OCI-LY1 (cell line): Measurements from ENCODE around the gene CRYGD.

Experiments
- H2AFZ ChIP-seq: fragments of 200-600 bp; sonication (generic), shearing (Covaris generic); 2 replicates; pipeline ENCODE4 v1.6.0; 2014; ENCODE audit warnings: antibody characterized with exemption, mild to moderate bottlenecking, low read length
- H3F3A ChIP-seq: fragments of 200-600 bp; sonication (generic), shearing (Covaris generic); 2 replicates; pipeline ENCODE4 v1.6.0; 2014; ENCODE audit warnings: mild to moderate bottlenecking, antibody characterized with exemption, low read length, moderate library complexity; ENCODE audit not compliant: insufficient read depth
- H3K27ac ChIP-seq: fragments of 200-600 bp; sonication (generic); 2 replicates; pipeline ENCODE4 v1.5.1; 2014; ENCODE audit warnings: low read length, mixed run types, mild to moderate bottlenecking, low read depth; ENCODE audit not compliant: poor library complexity, severe bottlenecking
- H3K27me3 ChIP-seq: fragments of 200-600 bp; sonication (generic); 2 replicates; pipeline ENCODE4 v1.6.0; 2014; ENCODE audit warnings: antibody characterized with exemption, mild to moderate bottlenecking, low read length, moderate library complexity; ENCODE audit not compliant: insufficient read depth
- H3K36me3 ChIP-seq: fragments of 200-600 bp; sonication (generic); 2 replicates; pipeline ENCODE4 v1.6.1; 2014; ENCODE audit warnings: mild to moderate bottlenecking, antibody characterized with exemption, low read length, moderate library complexity, mixed read lengths; ENCODE audit not compliant: insufficient read depth
- H3K4me1 ChIP-seq: fragments of 200-600 bp; sonication (generic); 2 replicates; pipeline ENCODE4 v1.5.1; 2014; ENCODE audit warnings: mild to moderate bottlenecking, low read length, moderate library complexity; ENCODE audit not compliant: insufficient read depth, severe bottlenecking
- H3K4me2 ChIP-seq: fragments of 200-600 bp; sonication (generic), shearing (Covaris generic); 2 replicates; pipeline ENCODE4 v1.6.1; 2014; ENCODE audit warnings: low read length
- H3K4me3 ChIP-seq: fragments of 200-600 bp; sonication (generic); 2 replicates; pipeline ENCODE4 v1.5.1; 2014; ENCODE audit warnings: low read length, low read depth, mild to moderate bottlenecking, mixed read lengths; ENCODE audit not compliant: poor library complexity, severe bottlenecking
- H3K79me2 ChIP-seq: fragments of 200-600 bp; shearing (Covaris generic); 2 replicates; pipeline ENCODE4 v1.6.1; 2016; ENCODE audit warnings: mixed run types, low read length, mixed read lengths; ENCODE audit not compliant: insufficient read depth
- H3K9ac ChIP-seq: fragments of 200-600 bp; sonication (generic), shearing (Covaris generic); 2 replicates; pipeline ENCODE4 v1.6.1; 2014; ENCODE audit warnings: mild to moderate bottlenecking, low read length, mixed read lengths
- H3K9me2 ChIP-seq: fragments of 200-600 bp; sonication (generic), shearing (Covaris generic); 2 replicates; pipeline ENCODE4 v1.6.1; 2014; ENCODE audit warnings: low read depth, mild to moderate bottlenecking, low read length, mixed read lengths
- H3K9me3 ChIP-seq: fragments of 200-600 bp; shearing (Covaris generic); 2 replicates; pipeline ENCODE4 v1.6.1; 2014; ENCODE audit warnings: low read length, mixed read lengths
- H4K20me1 ChIP-seq: fragments of 200-600 bp; sonication (generic), shearing (Covaris generic); 2 replicates; pipeline ENCODE4 v1.6.0; 2016; ENCODE audit warnings: mild to moderate bottlenecking, low read length; ENCODE audit not compliant: insufficient read depth
- EZH2 ChIP-seq: fragments of 200-600 bp; sonication (generic), shearing (Covaris generic); IDR thresholded peaks from 2 replicates; pipeline ENCODE4 v1.8.0; 2017; ENCODE audit warnings: borderline replicate concordance, mixed run types, mild to moderate bottlenecking, antibody characterized with exemption, low read length, moderate library complexity, mixed read lengths
- TF ChIP-seq, protein P1 (sequence below): fragments of 200-600 bp; sonication (generic), shearing (Covaris generic); IDR thresholded peaks from 2 replicates; pipeline ENCODE4 v1.5.1; 2017; ENCODE audit warnings: mild to moderate bottlenecking, antibody characterized with exemption, low read length, moderate library complexity, mixed read lengths

The CRYGD gene

DNA sequence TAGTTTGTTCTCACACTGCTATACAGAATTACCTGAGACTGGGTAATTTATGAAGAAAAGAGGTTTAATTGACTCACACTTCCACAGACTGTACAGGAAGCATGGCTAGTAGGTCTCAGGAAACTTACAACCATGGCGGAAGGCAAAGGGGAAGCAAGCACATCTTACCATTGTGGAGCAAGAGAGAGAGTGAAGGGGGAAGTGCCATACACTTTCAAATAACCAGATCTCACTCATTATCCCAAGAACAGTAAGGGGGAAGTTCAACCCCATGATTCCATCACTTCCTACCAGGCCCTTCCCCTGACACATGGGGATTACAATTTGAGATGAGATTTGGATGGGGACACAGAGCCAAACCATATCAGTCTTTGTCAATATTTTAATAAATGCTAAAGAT is 26.6 kb upstream of the CRYGD start:
- no peak for TF ChIP-seq EZH2
- TF ChIP-seq, protein P1, sequence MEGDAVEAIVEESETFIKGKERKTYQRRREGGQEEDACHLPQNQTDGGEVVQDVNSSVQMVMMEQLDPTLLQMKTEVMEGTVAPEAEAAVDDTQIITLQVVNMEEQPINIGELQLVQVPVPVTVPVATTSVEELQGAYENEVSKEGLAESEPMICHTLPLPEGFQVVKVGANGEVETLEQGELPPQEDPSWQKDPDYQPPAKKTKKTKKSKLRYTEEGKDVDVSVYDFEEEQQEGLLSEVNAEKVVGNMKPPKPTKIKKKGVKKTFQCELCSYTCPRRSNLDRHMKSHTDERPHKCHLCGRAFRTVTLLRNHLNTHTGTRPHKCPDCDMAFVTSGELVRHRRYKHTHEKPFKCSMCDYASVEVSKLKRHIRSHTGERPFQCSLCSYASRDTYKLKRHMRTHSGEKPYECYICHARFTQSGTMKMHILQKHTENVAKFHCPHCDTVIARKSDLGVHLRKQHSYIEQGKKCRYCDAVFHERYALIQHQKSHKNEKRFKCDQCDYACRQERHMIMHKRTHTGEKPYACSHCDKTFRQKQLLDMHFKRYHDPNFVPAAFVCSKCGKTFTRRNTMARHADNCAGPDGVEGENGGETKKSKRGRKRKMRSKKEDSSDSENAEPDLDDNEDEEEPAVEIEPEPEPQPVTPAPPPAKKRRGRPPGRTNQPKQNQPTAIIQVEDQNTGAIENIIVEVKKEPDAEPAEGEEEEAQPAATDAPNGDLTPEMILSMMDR = no peak

DNA sequence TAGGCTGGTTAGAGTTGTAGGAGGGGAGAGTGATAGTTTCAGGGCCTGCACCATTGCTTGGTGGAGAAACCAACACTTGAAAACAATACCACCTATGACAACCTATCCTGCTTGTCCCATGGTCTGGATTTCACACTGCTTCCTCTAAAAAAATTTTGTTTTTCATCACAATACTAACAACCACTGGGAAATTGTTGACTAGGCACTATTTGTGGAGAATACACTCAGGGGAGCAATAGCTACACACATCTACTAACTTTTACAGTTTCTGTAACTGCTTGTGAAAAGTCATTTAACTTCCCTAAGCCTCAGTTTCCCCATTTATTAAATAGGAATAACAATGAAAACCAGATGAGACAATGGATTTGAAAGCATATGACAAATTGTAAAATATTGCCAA is 25.8 kb upstream of the CRYGD start:
- H3F3A ChIP-seq = no peaks in the 10 kb centered on the region
- H3K27ac ChIP-seq = no peak overlapping the region
- H3K36me3 ChIP-seq = no peaks in the 10 kb centered on the region
- H3K9me3 ChIP-seq = no peaks in the 10 kb centered on the region
- TF ChIP-seq, protein P1 = no peak
- no peak for TF ChIP-seq EZH2
- no peak overlapping the region for H3K4me2 ChIP-seq
- no peaks in the 10 kb centered on the region for H3K79me2 ChIP-seq
- H3K4me1 ChIP-seq = no peaks in the 10 kb centered on the region
- no peaks in the 10 kb centered on the region for H4K20me1 ChIP-seq
- no peaks in the 10 kb centered on the region; the same call in 1 of the 2 replicates for H3K27me3 ChIP-seq
- no peak overlapping the region for H3K9ac ChIP-seq
- no peaks in the 10 kb centered on the region for H3K9me2 ChIP-seq
- no peak overlapping the region for H2AFZ ChIP-seq
- H3K4me3 ChIP-seq = no peak overlapping the region

More for the DNA sequence above, 26.6 kb upstream of the CRYGD start:
- Histone ChIP-seq H2AFZ (no peak overlapping the region), H3K4me3 (no peak overlapping the region), H3F3A (no peaks in the 10 kb centered on the region), H4K20me1 (no peaks in the 10 kb centered on the region), H3K36me3 (no peaks in the 10 kb centered on the region), H3K4me1 (no peaks in the 10 kb centered on the region), H3K4me2 (no peak overlapping the region), H3K27ac (no peak overlapping the region), H3K9me2 (no peaks in the 10 kb centered on the region), H3K27me3 (no peaks in the 10 kb centered on the region; the same call in 1 of the 2 replicates), H3K79me2 (no peaks in the 10 kb centered on the region), H3K9me3 (no peaks in the 10 kb centered on the region), H3K9ac (no peak overlapping the region)

DNA sequence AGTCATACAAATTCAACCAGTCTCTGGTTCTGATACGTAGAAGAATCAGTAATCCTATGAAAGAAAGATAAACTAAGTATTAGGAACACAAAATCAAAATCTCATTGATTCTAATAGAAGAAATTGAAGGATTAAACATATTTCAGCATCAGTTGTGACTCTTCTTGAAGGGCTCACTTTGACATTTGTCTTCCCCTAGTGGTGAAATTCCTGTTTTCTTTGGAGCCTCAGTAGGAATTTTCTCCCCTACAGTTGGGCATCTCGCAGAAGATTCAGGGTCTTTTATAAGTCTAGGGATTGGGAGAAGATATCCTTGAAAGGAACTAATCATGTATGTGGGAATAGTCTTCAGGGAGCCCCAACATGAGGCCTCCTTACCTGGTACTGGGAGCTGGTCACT is 24.5 kb upstream of the CRYGD start:
- H3K9ac ChIP-seq = no peak overlapping the region

More for the DNA sequence above, 24.5 kb upstream of the CRYGD start:
- H4K20me1 ChIP-seq = no peaks in the 10 kb centered on the region
- no peaks in the 10 kb centered on the region for H3K9me3 ChIP-seq
- no peaks in the 10 kb centered on the region for H3K4me1 ChIP-seq
- H3K9me2 ChIP-seq = no peaks in the 10 kb centered on the region
- no peak overlapping the region for H3K27ac ChIP-seq
- TF ChIP-seq, protein P1 = no peak
- no peak for TF ChIP-seq EZH2
- H3K27me3 ChIP-seq = no peaks in the 10 kb centered on the region; the same call in 1 of the 2 replicates
- H2AFZ ChIP-seq = no peak overlapping the region
- H3K36me3 ChIP-seq = no peaks in the 10 kb centered on the region
- H3F3A ChIP-seq = no peaks in the 10 kb centered on the region
- no peak overlapping the region for H3K4me2 ChIP-seq
- no peak overlapping the region for H3K4me3 ChIP-seq
- H3K79me2 ChIP-seq = no peaks in the 10 kb centered on the region
